ENCODE measurements around the gene BICD1. TPM values are rescaled to one million over a fixed set of nuclear protein-coding genes. Genes with fewer than 3 reads are reported as not detected.

The BICD1 gene
- total and polyA plus RNA-seq, 2 donors from 2014 or later, result 3.8 to 36.7 TPM

DNA sequence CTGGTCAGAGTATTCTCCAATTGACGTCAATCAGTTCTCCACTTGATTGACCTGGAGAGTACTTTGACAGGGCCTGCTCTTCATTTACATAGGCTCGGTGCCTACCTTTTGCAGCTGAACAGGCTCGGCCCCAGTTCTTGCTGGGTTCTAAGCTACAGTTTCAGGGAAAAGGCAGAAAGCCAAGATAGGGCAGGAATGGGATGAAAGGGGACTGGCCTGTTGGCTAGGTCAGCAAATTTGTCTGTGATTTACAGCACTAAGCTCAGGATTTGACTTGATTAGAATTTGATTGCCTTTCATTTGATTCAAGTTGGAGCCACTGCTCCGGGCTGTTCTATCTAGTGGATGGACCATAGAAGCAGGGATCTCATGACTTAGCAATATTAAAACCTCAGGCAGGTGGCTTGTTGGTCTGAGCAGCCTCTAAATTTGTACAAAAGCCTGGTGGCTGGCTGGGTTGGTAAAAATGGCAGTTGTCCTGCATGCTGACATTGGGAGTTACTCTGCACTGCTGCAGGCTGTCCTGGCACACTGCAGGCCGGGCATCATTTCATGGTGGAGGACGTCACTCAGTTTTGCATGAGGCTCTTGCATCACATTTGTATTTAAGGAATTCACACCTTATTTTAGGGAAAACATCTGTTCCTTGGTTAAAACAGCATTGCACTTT is 71.8 kb downstream of the BICD1 start:
- Histone ChIP-seq H3K4me1 (ENCODE audit: control insufficient read depth in 2 of 3, insufficient read depth in 2 of 3, low read depth in 1 of 3, low read length in 3 of 3) (no peaks in the 10 kb centered on the region), H3K27ac (ENCODE audit: low read depth in 2 of 2, low read length in 2 of 2) (no peak overlapping the region), H3K9me3 (ENCODE audit: control insufficient read depth in 2 of 3, insufficient read depth in 1 of 3, low read length in 3 of 3) (no peaks in the 10 kb centered on the region), H3K4me3 (ENCODE audit: low read length in 3 of 3) (no peak overlapping the region), H3K36me3 (ENCODE audit: control insufficient read depth in 2 of 3, insufficient read depth in 3 of 3, low read length in 3 of 3) (no peaks in the 10 kb centered on the region), H3K9ac (ENCODE audit: low read length in 3 of 3) (no peak overlapping the region), H3K27me3 (ENCODE audit: control insufficient read depth, insufficient read depth, low read length) (no peaks in the 10 kb centered on the region)
- DNase-seq (no peak), FAIRE-seq (no peak)
- TF ChIP-seq, protein P1, sequence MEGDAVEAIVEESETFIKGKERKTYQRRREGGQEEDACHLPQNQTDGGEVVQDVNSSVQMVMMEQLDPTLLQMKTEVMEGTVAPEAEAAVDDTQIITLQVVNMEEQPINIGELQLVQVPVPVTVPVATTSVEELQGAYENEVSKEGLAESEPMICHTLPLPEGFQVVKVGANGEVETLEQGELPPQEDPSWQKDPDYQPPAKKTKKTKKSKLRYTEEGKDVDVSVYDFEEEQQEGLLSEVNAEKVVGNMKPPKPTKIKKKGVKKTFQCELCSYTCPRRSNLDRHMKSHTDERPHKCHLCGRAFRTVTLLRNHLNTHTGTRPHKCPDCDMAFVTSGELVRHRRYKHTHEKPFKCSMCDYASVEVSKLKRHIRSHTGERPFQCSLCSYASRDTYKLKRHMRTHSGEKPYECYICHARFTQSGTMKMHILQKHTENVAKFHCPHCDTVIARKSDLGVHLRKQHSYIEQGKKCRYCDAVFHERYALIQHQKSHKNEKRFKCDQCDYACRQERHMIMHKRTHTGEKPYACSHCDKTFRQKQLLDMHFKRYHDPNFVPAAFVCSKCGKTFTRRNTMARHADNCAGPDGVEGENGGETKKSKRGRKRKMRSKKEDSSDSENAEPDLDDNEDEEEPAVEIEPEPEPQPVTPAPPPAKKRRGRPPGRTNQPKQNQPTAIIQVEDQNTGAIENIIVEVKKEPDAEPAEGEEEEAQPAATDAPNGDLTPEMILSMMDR (IDR thresholded peaks at IDR 0.05; ENCODE audit: borderline replicate concordance, extremely low read depth, insufficient read depth), result no peak
- intact Hi-C loops (cut with DNase I), result no loop called here

- no peaks in the 10 kb centered on the region for H3K27me3 ChIP-seq (ENCODE audit: control insufficient read depth, insufficient read depth, low read length)
- FAIRE-seq (no peak), DNase-seq (no peak)
- H3K36me3 ChIP-seq (ENCODE audit: control insufficient read depth in 2 of 3, insufficient read depth in 3 of 3, low read length in 3 of 3), result no peaks in the 10 kb centered on the region
- H3K4me1 ChIP-seq (ENCODE audit: control insufficient read depth in 2 of 3, insufficient read depth in 2 of 3, low read depth in 1 of 3, low read length in 3 of 3), result no peaks in the 10 kb centered on the region
- H3K4me3 ChIP-seq (ENCODE audit: low read length in 3 of 3), result no peak overlapping the region
- no peak overlapping the region for H3K27ac ChIP-seq (ENCODE audit: low read depth in 2 of 2, low read length in 2 of 2)
- TF ChIP-seq, protein P1 (IDR thresholded peaks at IDR 0.05; ENCODE audit: borderline replicate concordance, extremely low read depth, insufficient read depth), result no peak
- H3K9ac ChIP-seq (ENCODE audit: low read length in 3 of 3), result no peak overlapping the region
- no peaks in the 10 kb centered on the region for H3K9me3 ChIP-seq (ENCODE audit: control insufficient read depth in 2 of 3, insufficient read depth in 1 of 3, low read length in 3 of 3)
- intact Hi-C loops (cut with DNase I), result no loop called here
Measured at GRCh38 chr12:32179011-32179395, 72.4 kb downstream of the BICD1 start.

GRCh38 chr12:32181498-32182175 is 75.0 kb downstream of the BICD1 start:
- Histone ChIP-seq H3K27ac (ENCODE audit: low read depth in 2 of 2, low read length in 2 of 2) (no peak overlapping the region), H3K9ac (ENCODE audit: low read length in 3 of 3) (no peak overlapping the region), H3K27me3 (ENCODE audit: control insufficient read depth, insufficient read depth, low read length) (no peaks in the 10 kb centered on the region), H3K9me3 (ENCODE audit: control insufficient read depth in 2 of 3, insufficient read depth in 1 of 3, low read length in 3 of 3) (no peaks in the 10 kb centered on the region), H3K4me1 (ENCODE audit: control insufficient read depth in 2 of 3, insufficient read depth in 2 of 3, low read depth in 1 of 3, low read length in 3 of 3) (no peaks in the 10 kb centered on the region), H3K36me3 (ENCODE audit: control insufficient read depth in 2 of 3, insufficient read depth in 3 of 3, low read length in 3 of 3) (no peaks in the 10 kb centered on the region), H3K4me3 (ENCODE audit: low read length in 3 of 3) (no peak overlapping the region)
- DNase-seq, result peak in 1 of 5 donors; percentile 13
- FAIRE-seq, result no peak
- intact Hi-C loops (cut with DNase I), result no loop called here
- TF ChIP-seq, protein P1 (IDR thresholded peaks at IDR 0.05; ENCODE audit: borderline replicate concordance, extremely low read depth, insufficient read depth), result no peak
